Right cardiac atrium (tissue), 5 donors: ENCODE data around the gene SIAH3. TPM values are rescaled to one million over a fixed set of nuclear protein-coding genes. Genes with fewer than 3 reads are reported as not detected.
"Not testable (repeated sequence)": the region's sequence is repeated elsewhere in the genome, so short reads cannot be mapped to it uniquely, and the experiment has no call there.

Experiments used
- ATAC-seq, 2 donors: fragments of 200-7000 bp; cut with Tn5 transposase; one replicate each; pipeline versions ENCODE4 v1.8.0 to v1.9.1; 2020; ENCODE audit warnings: moderate library complexity in 2 of 2, mild to moderate bottlenecking in 1 of 2
- DNase-seq, 3 donors: peaks; one replicate each; pipeline ENCODE4 v3.0.0-alpha.2; 2020
- H3K27ac ChIP-seq: one replicate; pipeline ENCODE4 v1.5.1; 2013; ENCODE audit warnings: mild to moderate bottlenecking, low read length, control low read depth, moderate library complexity
- H3K27me3 ChIP-seq: one replicate; pipeline ENCODE4 v1.6.1; 2013; ENCODE audit not compliant: control insufficient read depth, insufficient read depth
- H3K4me1 ChIP-seq: one replicate; pipeline ENCODE4 v1.6.1; 2013; ENCODE audit warnings: low read length; ENCODE audit not compliant: control insufficient read depth, insufficient read depth
- H3K4me3 ChIP-seq: one replicate; pipeline ENCODE4 v1.5.1; 2013; ENCODE audit warnings: low read length, control low read depth
- H3K9me3 ChIP-seq: one replicate; pipeline ENCODE4 v1.6.1; 2013; ENCODE audit warnings: low read length; ENCODE audit not compliant: control insufficient read depth
- WGBS: extraction: QIAGEN DNeasy Blood & Tissue Kit; methylation state at CpG from one replicate; pipeline ENCODE4 v1.1.7; 2013; 5-methylcytosine and 5-hydroxymethylcytosine counted together
- intact Hi-C, 4 donors: fragments of 100-400 bp; cut with DNase I; formaldehyde crosslinking; loops; one replicate each; pipeline versions ENCODE4 v1.11.0 to v1.14.0; 2022 to 2023
- polyA plus RNA-seq: library from polyadenylated mRNA; stranded (reverse); fragments of 200-250 nt; gene quantifications from one replicate; pipeline ENCODE4 v1.2.3, GENCODE V29; 2013
- total RNA-seq, 4 donors: library from RNA; stranded (reverse); fragmentation: NEBNext Ultra II Directional; extraction: Animal tissue kit (Norgen Biotek cat#: 25700); gene quantifications; one replicate each; pipeline ENCODE4 v1.2.1, GENCODE V29; 2021
- donor health status: healthy with polysubstance abuse.
- donor health status: DM: no; HTN: yes; CAD: no.
- donor health status: DM: no; HTN: no; CAD: no.
- donor health status: DM: no; HTN: yes; CAD: no; lungs with severe emphysema.
- donor health status: DM: yes; HTN: yes; CAD: no.

Gene SIAH3
- total and polyA plus RNA-seq, 5 donors, result not detected

DNA sequence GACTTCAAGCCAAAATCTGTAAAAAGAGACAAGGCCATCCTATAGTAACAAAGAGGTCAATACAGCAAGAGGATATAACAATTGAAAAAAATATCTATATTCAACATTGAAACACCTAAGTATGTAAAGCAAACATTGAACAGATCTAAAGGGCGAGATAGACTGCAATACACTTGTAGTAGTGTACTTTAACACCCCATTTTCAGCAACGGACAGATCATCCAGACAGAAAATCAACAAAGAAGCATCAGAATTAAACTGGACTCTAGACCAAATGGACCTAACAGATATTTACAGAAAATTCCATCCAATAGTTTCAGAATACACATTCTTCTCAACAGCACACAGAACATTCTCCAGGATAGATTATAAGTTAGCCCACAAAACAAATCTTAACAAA, 28.7 kb upstream of the SIAH3 start:
- Histone ChIP-seq H3K4me1 (peaks cover 2% of the 10 kb centered on the region), H3K9me3 (no peaks in the 10 kb centered on the region), H3K27ac (no peak overlapping the region), H3K27me3 (no peaks in the 10 kb centered on the region), H3K4me3 (no peak overlapping the region)
- intact Hi-C loops, result no loop called here
- ATAC-seq (no peak), DNase-seq (no peak)
- 85% methylated on average over 2 of the region's 2 CpGs for WGBS

DNA sequence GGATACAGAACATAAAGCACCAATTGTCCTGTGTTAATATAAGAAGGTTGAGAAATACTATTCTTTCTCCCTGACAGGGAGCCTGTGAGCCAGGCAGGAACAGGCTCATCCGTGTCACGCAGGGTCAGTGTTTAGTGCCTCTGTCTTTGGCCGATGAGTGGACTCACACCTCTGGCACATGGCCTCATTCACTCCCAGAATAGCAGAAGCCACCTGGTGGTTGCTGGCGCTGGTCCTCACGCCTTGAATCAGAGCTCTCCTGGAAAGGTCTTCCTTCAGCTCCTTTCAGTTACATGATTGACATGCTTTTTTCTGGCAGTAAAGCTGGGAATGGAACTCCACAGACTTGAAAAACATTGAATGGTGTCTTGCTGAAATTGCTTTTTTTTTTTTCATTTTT, 28.1 kb upstream of the SIAH3 start:
- Histone ChIP-seq H3K27me3 (no peaks in the 10 kb centered on the region), H3K4me3 (no peak overlapping the region), H3K27ac (no peak overlapping the region), H3K4me1 (peaks cover 2% of the 10 kb centered on the region), H3K9me3 (no peaks in the 10 kb centered on the region)
- intact Hi-C loops, result no loop called here
- WGBS, result 19% methylated on average over 5 of the region's 5 CpGs
- ATAC-seq (peak; percentile 70 to 83), DNase-seq (peak; percentile 29 to 64 (median 52))

DNA sequence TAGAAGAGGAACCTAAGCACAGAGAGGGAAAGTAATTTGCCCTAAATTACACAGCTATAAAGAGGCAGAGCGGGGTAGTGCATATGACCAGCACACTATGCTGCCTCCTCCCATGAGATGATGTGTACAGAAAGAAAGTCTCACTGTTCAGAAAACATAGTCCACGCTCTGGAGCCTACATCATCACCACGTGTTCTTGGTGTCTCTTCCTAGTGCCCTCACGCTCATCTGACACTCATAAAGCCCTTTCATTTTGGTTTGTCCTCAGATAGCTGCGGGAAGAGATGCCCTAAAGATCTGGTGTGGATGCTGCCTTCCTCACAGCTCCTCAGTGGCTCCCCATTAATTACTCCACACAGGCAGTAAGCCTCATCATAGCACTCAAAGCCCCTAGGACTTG, 27.4 kb upstream of the SIAH3 start:
- 89% methylated on average over 5 of the region's 5 CpGs for WGBS
- peaks cover 2% of the 10 kb centered on the region for H3K4me1 ChIP-seq

DNA sequence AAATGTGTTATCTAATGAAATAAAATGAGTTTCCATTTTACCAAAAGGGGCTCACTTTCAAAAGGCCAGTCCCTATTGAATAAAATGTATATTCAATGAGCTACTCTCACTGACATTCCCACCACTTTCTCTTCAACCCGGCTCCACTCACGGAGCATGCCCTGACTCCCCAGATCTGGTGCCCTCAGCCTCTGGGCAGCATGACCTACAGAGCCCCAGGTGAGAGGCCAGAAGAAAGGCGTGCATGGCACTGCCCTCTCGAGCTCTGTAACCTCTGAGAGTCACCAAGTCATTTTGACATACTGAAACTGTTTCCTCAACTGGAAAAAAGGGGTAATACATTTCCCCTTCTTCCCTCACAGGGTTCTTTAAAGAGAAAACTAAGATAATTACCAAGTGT, 25.2 kb upstream of the SIAH3 start:
- Histone ChIP-seq H3K4me3 (no peak overlapping the region), H3K27me3 (no peaks in the 10 kb centered on the region), H3K9me3 (no peaks in the 10 kb centered on the region), H3K27ac (no peak overlapping the region), H3K4me1 (peaks cover 2% of the 10 kb centered on the region)
- no peak for ATAC-seq
- DNase-seq, result no peak
- intact Hi-C loops, result no loop called here
- WGBS, result 84% methylated on average over 4 of the region's 4 CpGs

More for the DNA sequence above, 27.4 kb upstream of the SIAH3 start:
- ATAC-seq (no peak), DNase-seq (no peak)
- Histone ChIP-seq H3K9me3 (no peaks in the 10 kb centered on the region), H3K4me3 (no peak overlapping the region), H3K27me3 (no peaks in the 10 kb centered on the region), H3K27ac (no peak overlapping the region)
- intact Hi-C loops, result no loop called here

DNA sequence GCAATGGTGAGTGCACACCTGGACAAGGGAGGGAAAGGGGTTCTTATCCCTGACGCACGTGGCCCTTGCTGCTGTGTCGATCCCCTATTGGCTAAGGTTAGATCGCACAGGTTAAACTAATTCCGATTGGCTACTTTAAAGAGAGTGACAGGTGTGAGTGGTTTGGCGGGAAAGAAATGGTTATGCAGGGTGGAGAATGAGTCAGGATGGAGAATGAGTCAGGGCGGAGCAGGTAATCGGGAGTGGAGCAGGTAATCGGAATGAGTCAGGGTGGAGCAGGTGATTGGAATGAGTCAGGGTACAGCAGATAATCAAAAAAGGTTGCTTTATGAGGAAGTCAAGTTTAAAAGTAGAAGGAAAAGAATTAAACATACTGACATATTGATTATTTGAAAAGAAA, 24.4 kb upstream of the SIAH3 start:
- Histone ChIP-seq H3K27me3 (no peaks in the 10 kb centered on the region), H3K4me1 (peaks cover 2% of the 10 kb centered on the region), H3K27ac (no peak overlapping the region), H3K9me3 (no peaks in the 10 kb centered on the region), H3K4me3 (no peak overlapping the region)
- ATAC-seq, result no peak
- 90% methylated on average over 9 of the region's 9 CpGs for WGBS
- no peak for DNase-seq
- intact Hi-C loops, result no loop called here

DNA sequence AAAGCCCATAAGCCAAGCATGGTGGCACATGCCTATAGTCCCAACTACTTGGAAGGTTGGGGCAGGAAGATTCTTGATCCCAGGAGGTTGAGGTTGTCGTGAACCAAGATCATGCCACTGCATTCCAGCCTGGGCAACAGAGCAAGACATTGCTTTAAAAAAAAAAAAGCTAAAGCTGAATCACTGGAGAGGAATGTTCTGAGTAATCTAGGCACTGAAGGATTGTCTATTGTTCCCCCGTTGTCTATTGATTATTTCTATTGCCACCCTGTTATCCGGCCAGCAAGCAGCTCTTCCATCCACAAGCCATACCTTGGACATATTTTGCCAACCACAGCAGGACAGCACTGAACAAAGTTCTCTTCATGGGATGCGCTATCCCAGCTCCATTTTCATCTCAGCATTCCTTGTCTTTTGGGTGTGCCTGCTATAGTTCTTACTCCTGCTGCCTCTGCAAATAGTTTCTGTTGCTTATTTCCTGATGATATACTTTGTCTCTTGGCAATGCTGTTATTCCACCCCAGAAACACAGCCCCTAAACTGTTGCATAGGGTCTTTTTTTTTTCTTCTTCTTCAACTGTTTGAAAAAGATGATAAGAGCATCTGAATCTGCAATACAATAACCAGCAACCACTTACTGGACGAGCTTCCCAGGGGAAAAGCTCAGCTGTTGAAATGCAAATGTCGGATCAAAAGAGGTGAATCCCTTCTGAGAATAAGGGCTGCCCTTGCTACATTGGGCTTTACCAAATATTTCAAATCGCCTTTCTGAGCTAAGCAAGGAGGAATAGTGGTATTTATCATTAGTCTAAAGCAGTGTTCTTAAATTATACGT, 22.2 kb upstream of the SIAH3 start:
- DNase-seq (no peak), ATAC-seq (no peak)
- WGBS, result 60% methylated on average over 8 of the region's 8 CpGs

DNA sequence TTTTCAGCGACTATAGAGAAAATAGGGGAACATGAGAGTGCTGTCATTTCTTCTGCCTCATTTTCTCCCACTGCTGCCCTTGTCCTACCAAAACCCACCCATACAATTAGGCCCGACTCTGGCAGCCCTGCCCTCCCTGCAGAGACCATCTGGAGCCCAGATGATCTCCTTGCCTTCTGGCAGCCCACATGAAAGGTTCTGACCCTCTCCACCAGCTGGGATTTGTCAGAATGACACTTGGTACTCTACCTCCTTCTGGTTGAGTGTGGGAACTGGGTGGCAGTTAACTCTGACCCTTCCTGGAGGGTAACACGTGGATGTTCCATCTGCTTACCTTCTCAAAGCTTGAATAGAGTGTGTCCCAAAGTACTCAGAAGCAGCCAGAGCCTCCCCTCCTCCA, 21.0 kb upstream of the SIAH3 start:
- DNase-seq (no peak), ATAC-seq (no peak)
- 54% methylated on average over 3 of the region's 3 CpGs for WGBS
- Histone ChIP-seq H3K9me3 (no peaks in the 10 kb centered on the region), H3K4me1 (no peaks in the 10 kb centered on the region), H3K27me3 (no peaks in the 10 kb centered on the region), H3K27ac (no peak overlapping the region), H3K4me3 (no peak overlapping the region)
- intact Hi-C loops, result no loop called here

More for the DNA sequence above, 22.2 kb upstream of the SIAH3 start:
- Histone ChIP-seq H3K27ac (no peak overlapping the region), H3K4me1 (no peaks in the 10 kb centered on the region), H3K27me3 (no peaks in the 10 kb centered on the region), H3K9me3 (no peaks in the 10 kb centered on the region), H3K4me3 (no peak overlapping the region)
- intact Hi-C loops, result no loop called here

DNA sequence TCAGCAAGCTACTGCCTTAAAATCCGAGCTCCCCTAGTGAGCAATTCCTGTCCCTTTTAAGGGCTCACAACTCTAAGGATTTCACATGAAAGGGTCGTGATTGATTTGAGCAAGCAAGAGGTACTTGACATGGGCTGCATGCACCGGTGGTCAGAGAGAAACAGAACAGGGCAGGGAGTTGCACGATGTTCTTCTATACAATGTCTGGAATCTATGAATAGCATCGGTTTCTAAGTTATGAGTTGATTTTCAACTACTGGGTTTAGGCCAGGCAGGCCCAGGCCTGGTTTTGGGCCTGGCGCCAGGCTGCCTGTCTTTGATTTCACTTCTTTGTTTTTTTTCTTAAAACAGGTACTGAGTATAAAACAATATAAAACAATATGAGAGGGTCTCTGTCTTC, 19.6 kb upstream of the SIAH3 start:
- H3K4me3 ChIP-seq, H3K9me3 ChIP-seq, H3K27me3 ChIP-seq, H3K27ac ChIP-seq, H3K4me1 ChIP-seq, intact Hi-C loops, DNase-seq, ATAC-seq: not testable (repeated sequence)
- 79% methylated on average over 6 of the region's 6 CpGs for WGBS

DNA sequence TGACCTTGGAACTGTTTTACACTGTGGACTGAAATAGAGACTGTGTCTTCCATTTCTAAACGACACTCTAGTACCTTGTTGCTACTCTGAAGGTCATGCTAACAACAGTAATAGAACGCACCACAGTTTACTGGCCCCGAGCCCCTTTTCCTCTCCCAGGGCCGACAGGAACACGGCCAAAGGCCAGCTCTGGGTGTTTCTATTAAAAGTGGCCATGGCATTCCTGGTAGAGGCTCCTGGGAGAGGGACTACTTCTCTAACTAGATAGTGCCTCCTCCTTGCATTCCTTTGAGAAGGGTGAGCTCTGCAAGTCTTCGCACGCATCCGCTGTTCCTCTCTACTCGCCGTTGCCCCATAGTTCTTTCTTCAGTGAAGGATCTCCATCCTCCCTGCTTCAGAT, 18.7 kb upstream of the SIAH3 start:
- 72% methylated on average over 10 of the region's 10 CpGs for WGBS

DNA sequence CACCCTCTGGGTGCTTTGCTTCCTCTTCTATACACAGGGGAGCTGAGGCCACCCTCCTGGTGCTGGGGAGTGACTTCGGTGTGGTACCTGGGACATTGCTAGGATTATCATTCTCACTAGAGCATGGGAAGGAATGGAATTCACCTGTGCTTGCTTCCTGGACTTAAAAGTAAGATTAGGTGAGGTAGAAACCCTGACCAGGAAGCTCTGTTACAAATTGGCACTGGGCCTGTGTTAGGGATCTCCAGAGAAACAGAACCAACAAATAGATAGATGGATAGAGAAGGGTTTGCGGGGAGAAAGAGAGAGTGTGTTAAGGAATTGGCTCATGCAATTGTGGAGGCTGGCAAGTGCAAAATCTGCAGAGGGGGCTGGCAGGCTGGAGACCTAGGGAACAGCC, 13.9 kb upstream of the SIAH3 start:
- WGBS, result 72% methylated on average over 2 of the region's 2 CpGs
- intact Hi-C loops, result no loop called here
- no peaks in the 10 kb centered on the region for H3K27me3 ChIP-seq

More for the DNA sequence above, 18.7 kb upstream of the SIAH3 start:
- Histone ChIP-seq H3K4me3 (no peak overlapping the region), H3K9me3 (no peaks in the 10 kb centered on the region), H3K27me3 (no peaks in the 10 kb centered on the region), H3K27ac (no peak overlapping the region), H3K4me1 (no peaks in the 10 kb centered on the region)
- intact Hi-C loops, result no loop called here
- DNase-seq (no peak), ATAC-seq (peak in 1 of 2 donors; percentile 37)

DNA sequence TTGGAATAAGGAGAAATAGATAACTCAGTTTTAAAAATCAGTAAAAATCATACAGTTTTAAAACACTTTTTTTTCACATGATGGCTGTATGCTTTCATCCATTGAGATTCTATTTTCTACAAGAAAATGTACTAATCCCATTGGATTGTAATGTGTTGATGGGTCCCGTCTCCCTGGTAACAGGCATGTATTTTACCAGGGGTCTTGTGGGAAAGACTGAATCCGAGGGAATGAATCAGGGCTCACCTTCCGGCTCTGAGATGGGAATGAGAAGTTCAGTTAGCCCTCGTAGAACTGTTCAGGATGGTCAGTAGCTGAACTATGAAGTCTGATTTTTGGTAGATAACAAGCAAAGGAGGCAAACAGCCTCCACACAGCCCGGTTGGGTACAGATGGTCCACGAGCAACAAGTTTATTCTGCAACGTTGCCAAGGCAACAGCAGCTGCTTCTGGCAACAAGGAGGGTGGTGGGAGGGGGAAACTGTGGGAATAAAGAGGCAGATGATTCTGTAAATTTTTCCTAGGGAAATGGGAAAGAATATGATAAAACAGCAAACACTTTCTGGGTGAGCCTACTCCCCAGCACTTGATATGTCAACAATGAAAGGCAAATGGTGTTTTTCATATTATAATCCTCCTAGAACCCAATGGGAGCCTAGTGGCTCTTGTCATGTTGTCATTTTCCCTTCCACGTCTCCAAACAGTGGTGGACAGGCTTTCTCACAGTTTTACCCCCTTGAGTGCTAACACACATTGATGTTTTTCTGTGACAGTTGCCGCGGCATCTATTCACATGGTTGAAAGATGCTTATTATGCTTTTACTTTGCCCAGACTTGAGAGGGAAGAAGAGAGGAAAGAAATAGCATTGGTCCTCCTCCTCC, 12.4 kb upstream of the SIAH3 start:
- no peak overlapping the region for H3K27ac ChIP-seq
- intact Hi-C loops, result no loop called here
- H3K9me3 ChIP-seq, result peaks cover 1% of the 10 kb centered on the region
- H3K4me3 ChIP-seq, result no peak overlapping the region
- H3K27me3 ChIP-seq, result no peaks in the 10 kb centered on the region
- 55% methylated on average over 10 of the region's 10 CpGs for WGBS
- no peaks in the 10 kb centered on the region for H3K4me1 ChIP-seq
- ATAC-seq (no peak), DNase-seq (no peak)

More for the DNA sequence above, 13.9 kb upstream of the SIAH3 start:
- ATAC-seq (no peak), DNase-seq (no peak)
- Histone ChIP-seq H3K4me3 (no peak overlapping the region), H3K9me3 (peaks cover 1% of the 10 kb centered on the region), H3K27ac (no peak overlapping the region), H3K4me1 (no peaks in the 10 kb centered on the region)
